Endodermal cell (in vitro differentiated cells): ENCODE data around the gene MPLKIP. TPM values are rescaled to one million over a fixed set of nuclear protein-coding genes. Genes with fewer than 3 reads are reported as not detected.
A peak's percentile ranks its signal among the peaks of the same experiment; 100 is the strongest.
"Not testable (repeated sequence)": the region's sequence is repeated elsewhere in the genome, so short reads cannot be mapped to it uniquely, and the experiment has no call there.

Source experiments
- DNase-seq: peaks from one replicate; pipeline ENCODE4 v3.0.0-alpha.2; 2017
- H3K27ac ChIP-seq: 2 replicates; pipeline ENCODE4 v1.5.1; 2013; ENCODE audit warnings: mild to moderate bottlenecking, low read depth, low read length, moderate library complexity
- H3K27me3 ChIP-seq: 2 replicates; pipeline ENCODE4 v1.6.1; 2013; ENCODE audit warnings: mild to moderate bottlenecking, low read length, moderate library complexity; ENCODE audit not compliant: insufficient read depth, control insufficient read depth, poor library complexity, severe bottlenecking
- H3K36me3 ChIP-seq: 2 replicates; pipeline ENCODE4 v1.7.0; 2013; ENCODE audit warnings: mild to moderate bottlenecking, low read length, moderate library complexity; ENCODE audit not compliant: control insufficient read depth, insufficient read depth
- H3K4me1 ChIP-seq: one replicate; pipeline ENCODE4 v1.7.0; 2013; ENCODE audit warnings: low read length; ENCODE audit not compliant: control insufficient read depth, insufficient read depth
- H3K4me3 ChIP-seq: 2 replicates; pipeline ENCODE4 v1.5.1; 2013; ENCODE audit warnings: mild to moderate bottlenecking, low read length, moderate library complexity
- H3K9ac ChIP-seq: 2 replicates; pipeline ENCODE4 v1.6.1; 2013; ENCODE audit warnings: mild to moderate bottlenecking, low read length, moderate library complexity; ENCODE audit not compliant: poor library complexity, severe bottlenecking; ENCODE audit errors: extremely low read depth
- H3K9me3 ChIP-seq: 2 replicates; pipeline ENCODE4 v1.6.1; 2013; ENCODE audit warnings: mild to moderate bottlenecking, low read length, moderate library complexity; ENCODE audit not compliant: control insufficient read depth
- H3K27ac Mint-ChIP-seq: 2 replicates; pipeline ENCODE4 v1.8.0; 2020; ENCODE audit warnings: mixed read lengths
- H3K27me3 Mint-ChIP-seq: 2 replicates; pipeline ENCODE4 v1.8.0; 2021; ENCODE audit warnings: mild to moderate bottlenecking, mixed read lengths; ENCODE audit not compliant: insufficient read depth
- H3K36me3 Mint-ChIP-seq: 2 replicates; pipeline ENCODE4 v1.8.0; 2020; ENCODE audit warnings: low read depth, mixed read lengths
- H3K4me1 Mint-ChIP-seq: 2 replicates; pipeline ENCODE4 v1.8.0; 2020; ENCODE audit warnings: mixed read lengths
- H3K4me3 Mint-ChIP-seq: 2 replicates; pipeline ENCODE4 v1.8.0; 2020; ENCODE audit warnings: mild to moderate bottlenecking, moderate library complexity, mixed read lengths
- H3K9me3 Mint-ChIP-seq: 2 replicates; pipeline ENCODE4 v1.8.0; 2020; ENCODE audit warnings: mild to moderate bottlenecking, mixed read lengths
- WGBS, 2 experiments: methylation state at CpG; one replicate each; pipeline versions ENCODE4 v1.1.5 to v1.1.7; 2013; ENCODE audit warnings: missing lambda C conversion rate in 2 of 2, mixed read lengths in 1 of 2; ENCODE audit not compliant: insufficient coverage in 1 of 2, insufficient read length in 1 of 2; 5-methylcytosine and 5-hydroxymethylcytosine counted together
- total RNA-seq, 2 donors: library from RNA; stranded (reverse); fragmentation: NEBNext Ultra II Directional in 1 of 2; extraction: Animal tissue kit (Norgen Biotek cat#: 25700) in 1 of 2; gene quantifications; 2 replicates in 1 of 2; 3 replicates in 1 of 2; pipeline ENCODE4 v1.2.1, GENCODE V29; 2021
- TF ChIP-seq, protein P1 (sequence below): fragments of 200-600 bp; sonication (generic); conservative IDR thresholded peaks from 2 replicates; pipeline ENCODE4 v1.5.0; 2021; ENCODE audit warnings: antibody characterized with exemption, mild to moderate bottlenecking

MPLKIP gene
- total RNA-seq, 2 donors from 2014 or later, result 43.5 to 53.5 TPM

DNA sequence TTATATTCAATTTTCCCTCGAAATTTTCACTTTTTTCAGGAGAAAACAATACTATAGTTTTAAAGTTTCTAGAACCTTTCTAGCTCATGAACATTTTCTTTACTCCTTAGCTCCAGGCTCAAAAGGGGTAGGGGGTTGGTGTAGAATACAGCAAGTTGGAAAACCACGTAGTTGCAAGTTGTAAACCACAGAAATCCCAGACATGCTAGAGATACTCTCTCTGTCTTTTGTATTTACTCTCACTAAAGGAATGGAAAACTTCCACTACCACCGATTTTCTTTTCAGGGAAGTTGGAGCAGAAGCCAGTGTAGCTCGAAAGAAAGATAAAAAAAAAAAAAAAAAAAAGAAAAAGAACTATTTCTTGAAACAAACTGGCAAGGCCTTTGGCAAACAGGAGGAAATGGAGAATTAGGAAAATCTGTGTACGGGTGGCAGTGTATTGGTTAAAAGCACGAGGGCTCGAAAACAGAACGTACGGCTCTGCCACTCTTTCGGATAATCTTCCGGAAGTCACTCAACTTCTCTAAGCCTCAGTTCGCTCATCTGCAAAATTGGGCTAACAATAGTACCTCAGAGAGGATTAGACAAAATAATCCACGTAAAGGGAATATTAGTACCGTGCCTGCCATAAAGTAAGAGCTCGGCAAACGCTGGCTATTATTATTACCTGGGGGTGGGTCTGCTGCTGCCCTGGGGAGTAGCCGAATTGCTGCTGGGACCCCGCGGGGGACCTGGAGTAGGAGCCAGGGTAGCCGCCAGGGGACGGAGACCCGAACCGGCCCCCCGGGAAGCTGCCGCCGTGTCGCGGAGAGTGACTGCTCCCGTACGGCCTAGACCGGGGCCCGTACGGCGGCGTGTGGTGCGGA lies 628 bp downstream of the MPLKIP start:
- H3K4me3 ChIP-seq, result peak overlapping the region; percentile 93
- peaks cover 12% of the 10 kb centered on the region for H3K27me3 ChIP-seq
- Mint-ChIP-seq H3K36me3 (peaks cover 9% of the 10 kb centered on the region), H3K4me1 (peaks cover 4% of the 10 kb centered on the region), H3K9me3 (no peaks in the 10 kb centered on the region), H3K27ac (peak overlapping the region; percentile 89), H3K4me3 (peak overlapping the region; percentile 88), H3K27me3 (peaks cover 15% of the 10 kb centered on the region)
- 1 to 2% methylated on average over 11 to 35 of the region's 36 CpGs for WGBS, 2 experiments
- TF ChIP-seq, protein P1, sequence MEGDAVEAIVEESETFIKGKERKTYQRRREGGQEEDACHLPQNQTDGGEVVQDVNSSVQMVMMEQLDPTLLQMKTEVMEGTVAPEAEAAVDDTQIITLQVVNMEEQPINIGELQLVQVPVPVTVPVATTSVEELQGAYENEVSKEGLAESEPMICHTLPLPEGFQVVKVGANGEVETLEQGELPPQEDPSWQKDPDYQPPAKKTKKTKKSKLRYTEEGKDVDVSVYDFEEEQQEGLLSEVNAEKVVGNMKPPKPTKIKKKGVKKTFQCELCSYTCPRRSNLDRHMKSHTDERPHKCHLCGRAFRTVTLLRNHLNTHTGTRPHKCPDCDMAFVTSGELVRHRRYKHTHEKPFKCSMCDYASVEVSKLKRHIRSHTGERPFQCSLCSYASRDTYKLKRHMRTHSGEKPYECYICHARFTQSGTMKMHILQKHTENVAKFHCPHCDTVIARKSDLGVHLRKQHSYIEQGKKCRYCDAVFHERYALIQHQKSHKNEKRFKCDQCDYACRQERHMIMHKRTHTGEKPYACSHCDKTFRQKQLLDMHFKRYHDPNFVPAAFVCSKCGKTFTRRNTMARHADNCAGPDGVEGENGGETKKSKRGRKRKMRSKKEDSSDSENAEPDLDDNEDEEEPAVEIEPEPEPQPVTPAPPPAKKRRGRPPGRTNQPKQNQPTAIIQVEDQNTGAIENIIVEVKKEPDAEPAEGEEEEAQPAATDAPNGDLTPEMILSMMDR, result no peak
- peaks cover 3% of the 10 kb centered on the region for H3K4me1 ChIP-seq
- DNase-seq, result no peak
- H3K9ac ChIP-seq, result peak overlapping the region; percentile 81
- no peaks in the 10 kb centered on the region for H3K9me3 ChIP-seq
- H3K27ac ChIP-seq, result peak overlapping the region; percentile 26
- peaks cover 23% of the 10 kb centered on the region for H3K36me3 ChIP-seq

DNA sequence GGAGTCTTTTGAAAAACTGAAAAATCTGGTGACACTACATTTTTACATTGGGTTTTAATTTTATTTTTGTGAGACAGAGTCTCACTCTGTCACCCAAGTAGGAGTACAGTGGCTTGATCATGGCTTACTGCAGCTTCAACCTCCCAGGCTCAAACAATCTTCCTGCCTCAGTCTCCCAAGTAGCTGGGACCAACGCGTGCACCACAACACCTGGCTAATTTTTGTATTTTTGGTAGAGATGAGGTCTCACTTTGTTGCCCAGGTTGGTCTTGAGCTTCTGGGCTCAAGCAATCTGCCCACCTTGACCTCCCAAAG lies 11.5 kb downstream of the MPLKIP start:
- TF ChIP-seq, protein P1, result no peak

DNA sequence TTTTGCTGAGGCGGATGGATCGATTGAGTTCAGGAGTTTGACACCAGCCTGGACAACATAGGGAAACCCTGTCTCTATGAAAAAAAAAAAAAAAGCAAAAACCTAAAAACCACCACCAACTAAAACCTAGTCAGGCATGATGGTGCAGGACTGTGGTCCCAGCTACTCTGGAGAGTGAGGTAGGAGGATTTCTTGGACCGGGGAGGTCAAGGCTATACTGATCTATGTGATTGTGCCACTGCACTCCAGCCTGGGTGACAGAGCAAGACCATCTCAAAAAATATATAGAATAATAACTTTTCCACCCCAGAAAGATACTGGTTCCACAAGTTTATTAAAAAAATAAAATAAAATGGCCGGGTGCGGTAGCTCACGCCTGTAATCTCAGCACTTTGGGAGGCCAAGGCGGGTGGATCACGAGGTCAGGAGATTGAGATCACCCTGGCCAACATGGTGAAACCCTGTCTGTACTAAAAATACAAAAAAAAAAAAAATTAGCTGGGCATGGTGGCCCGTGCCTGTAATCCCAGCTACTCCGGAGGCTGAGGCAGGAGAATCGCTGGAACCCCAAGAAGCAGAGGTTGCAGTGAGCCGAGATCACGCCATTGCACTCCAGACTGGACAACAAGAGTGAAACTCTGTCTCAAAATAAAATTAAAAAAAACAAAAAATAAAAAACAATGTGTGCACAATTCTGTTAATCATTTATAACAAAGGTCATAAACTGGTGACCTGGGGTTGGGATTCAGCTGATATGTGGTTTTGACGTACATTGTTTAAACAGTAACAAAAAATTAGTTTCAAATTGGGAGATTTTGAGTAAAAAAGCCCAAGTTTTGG lies 12.1 kb downstream of the MPLKIP start:
- H3K36me3 Mint-ChIP-seq, H3K27me3 ChIP-seq, H3K27ac Mint-ChIP-seq, H3K36me3 ChIP-seq, H3K27me3 Mint-ChIP-seq, H3K4me1 ChIP-seq, H3K4me1 Mint-ChIP-seq, H3K27ac ChIP-seq, H3K9me3 Mint-ChIP-seq, H3K4me3 Mint-ChIP-seq, H3K9me3 ChIP-seq, H3K9ac ChIP-seq, H3K4me3 ChIP-seq, DNase-seq: not testable (repeated sequence)
- WGBS, 2 experiments, result 94% methylated on average over 10 to 14 of the region's 14 CpGs

More for the DNA sequence above, 11.5 kb downstream of the MPLKIP start:
- Histone ChIP-seq H3K27me3 (no peaks in the 10 kb centered on the region), H3K9me3 (no peaks in the 10 kb centered on the region), H3K9ac (no peak overlapping the region), H3K36me3 (peaks cover 12% of the 10 kb centered on the region), H3K27ac (no peak overlapping the region), H3K4me3 (no peak overlapping the region), H3K4me1 (peaks cover 3% of the 10 kb centered on the region)
- Mint-ChIP-seq H3K9me3 (no peaks in the 10 kb centered on the region), H3K27me3 (no peaks in the 10 kb centered on the region), H3K36me3 (peaks cover 4% of the 10 kb centered on the region), H3K4me3 (no peak overlapping the region), H3K4me1 (peaks cover 8% of the 10 kb centered on the region), H3K27ac (no peak overlapping the region)
- WGBS, 2 experiments, result 100% methylated on average over 2 of the region's 2 CpGs
- DNase-seq, result no peak
